Measurements from ENCODE around the gene NRTN. TPM values are rescaled to one million over a fixed set of nuclear protein-coding genes. Genes with fewer than 3 reads are reported as not detected.
A peak's percentile ranks its signal among the peaks of the same experiment; 100 is the strongest.

The NRTN gene
- polyA plus RNA-seq, 1 donor from 2014 or later = 0.62 TPM

- H3K27me3 ChIP-seq (ENCODE audit: insufficient read depth, low read depth, low read length) = peaks cover 32% of the 10 kb centered on the region
Measured at GRCh38 chr19:5803441-5803751, 1.5 kb upstream of the NRTN start.

GRCh38 chr19:5803752-5804515 lies 933 bp upstream of the NRTN start:
- Histone ChIP-seq H3K9me2 (ENCODE audit: insufficient read depth, low read length) (no peaks in the 10 kb centered on the region), H4K20me1 (ENCODE audit: insufficient read depth) (no peaks in the 10 kb centered on the region), H3K4me3 (ENCODE audit: low read length) (no peak overlapping the region), H3K36me3 (ENCODE audit: insufficient read depth, low read length) (no peaks in the 10 kb centered on the region), H3K9ac (ENCODE audit: low read length) (no peak overlapping the region), H2AFZ (ENCODE audit: low read depth, low read length) (no peak overlapping the region), H3K27ac (ENCODE audit: low read length) (no peak overlapping the region), H3K27me3 (ENCODE audit: insufficient read depth, low read depth, low read length) (peaks cover 32% of the 10 kb centered on the region), H3K79me2 (replicated peaks; ENCODE audit: insufficient read depth, low read length) (no peaks in the 10 kb centered on the region), H3K4me2 (ENCODE audit: low read length) (no peak overlapping the region), H3F3A (ENCODE audit: insufficient read depth, low read length, poor library complexity, severe bottlenecking) (no peaks in the 10 kb centered on the region), H3K9me3 (ENCODE audit: low read length) (no peaks in the 10 kb centered on the region)
- TF ChIP-seq EP300 (conservative IDR thresholded peaks at IDR 0.05; ENCODE audit: poor library complexity, severe bottlenecking) = no peak
- no peak for TF ChIP-seq POLR2AphosphoS5 (IDR thresholded peaks at IDR 0.05)
- TF ChIP-seq, protein P1, sequence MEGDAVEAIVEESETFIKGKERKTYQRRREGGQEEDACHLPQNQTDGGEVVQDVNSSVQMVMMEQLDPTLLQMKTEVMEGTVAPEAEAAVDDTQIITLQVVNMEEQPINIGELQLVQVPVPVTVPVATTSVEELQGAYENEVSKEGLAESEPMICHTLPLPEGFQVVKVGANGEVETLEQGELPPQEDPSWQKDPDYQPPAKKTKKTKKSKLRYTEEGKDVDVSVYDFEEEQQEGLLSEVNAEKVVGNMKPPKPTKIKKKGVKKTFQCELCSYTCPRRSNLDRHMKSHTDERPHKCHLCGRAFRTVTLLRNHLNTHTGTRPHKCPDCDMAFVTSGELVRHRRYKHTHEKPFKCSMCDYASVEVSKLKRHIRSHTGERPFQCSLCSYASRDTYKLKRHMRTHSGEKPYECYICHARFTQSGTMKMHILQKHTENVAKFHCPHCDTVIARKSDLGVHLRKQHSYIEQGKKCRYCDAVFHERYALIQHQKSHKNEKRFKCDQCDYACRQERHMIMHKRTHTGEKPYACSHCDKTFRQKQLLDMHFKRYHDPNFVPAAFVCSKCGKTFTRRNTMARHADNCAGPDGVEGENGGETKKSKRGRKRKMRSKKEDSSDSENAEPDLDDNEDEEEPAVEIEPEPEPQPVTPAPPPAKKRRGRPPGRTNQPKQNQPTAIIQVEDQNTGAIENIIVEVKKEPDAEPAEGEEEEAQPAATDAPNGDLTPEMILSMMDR (IDR thresholded peaks at IDR 0.05; ENCODE audit: poor library complexity, severe bottlenecking) = peak; percentile 75
- no peak for TF ChIP-seq EZH2 (IDR thresholded peaks at IDR 0.05; ENCODE audit: borderline replicate concordance, insufficient read depth, low read length, poor library complexity, severe bottlenecking)
- peak; percentile 51 for TF ChIP-seq SMC3 (conservative IDR thresholded peaks at IDR 0.05; ENCODE audit: poor library complexity)
- TF ChIP-seq RAD21 (conservative IDR thresholded peaks at IDR 0.05) = peak; percentile 46
- no peak for TF ChIP-seq TAF1 (IDR thresholded peaks at IDR 0.05; ENCODE audit: low read depth)
- TF ChIP-seq MXI1 (conservative IDR thresholded peaks at IDR 0.05; ENCODE audit: poor library complexity, severe bottlenecking) = no peak
- TF ChIP-seq, protein P2, sequence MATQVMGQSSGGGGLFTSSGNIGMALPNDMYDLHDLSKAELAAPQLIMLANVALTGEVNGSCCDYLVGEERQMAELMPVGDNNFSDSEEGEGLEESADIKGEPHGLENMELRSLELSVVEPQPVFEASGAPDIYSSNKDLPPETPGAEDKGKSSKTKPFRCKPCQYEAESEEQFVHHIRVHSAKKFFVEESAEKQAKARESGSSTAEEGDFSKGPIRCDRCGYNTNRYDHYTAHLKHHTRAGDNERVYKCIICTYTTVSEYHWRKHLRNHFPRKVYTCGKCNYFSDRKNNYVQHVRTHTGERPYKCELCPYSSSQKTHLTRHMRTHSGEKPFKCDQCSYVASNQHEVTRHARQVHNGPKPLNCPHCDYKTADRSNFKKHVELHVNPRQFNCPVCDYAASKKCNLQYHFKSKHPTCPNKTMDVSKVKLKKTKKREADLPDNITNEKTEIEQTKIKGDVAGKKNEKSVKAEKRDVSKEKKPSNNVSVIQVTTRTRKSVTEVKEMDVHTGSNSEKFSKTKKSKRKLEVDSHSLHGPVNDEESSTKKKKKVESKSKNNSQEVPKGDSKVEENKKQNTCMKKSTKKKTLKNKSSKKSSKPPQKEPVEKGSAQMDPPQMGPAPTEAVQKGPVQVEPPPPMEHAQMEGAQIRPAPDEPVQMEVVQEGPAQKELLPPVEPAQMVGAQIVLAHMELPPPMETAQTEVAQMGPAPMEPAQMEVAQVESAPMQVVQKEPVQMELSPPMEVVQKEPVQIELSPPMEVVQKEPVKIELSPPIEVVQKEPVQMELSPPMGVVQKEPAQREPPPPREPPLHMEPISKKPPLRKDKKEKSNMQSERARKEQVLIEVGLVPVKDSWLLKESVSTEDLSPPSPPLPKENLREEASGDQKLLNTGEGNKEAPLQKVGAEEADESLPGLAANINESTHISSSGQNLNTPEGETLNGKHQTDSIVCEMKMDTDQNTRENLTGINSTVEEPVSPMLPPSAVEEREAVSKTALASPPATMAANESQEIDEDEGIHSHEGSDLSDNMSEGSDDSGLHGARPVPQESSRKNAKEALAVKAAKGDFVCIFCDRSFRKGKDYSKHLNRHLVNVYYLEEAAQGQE (IDR thresholded peaks at IDR 0.05; ENCODE audit: borderline replicate concordance) = no peak

More at GRCh38 chr19:5803441-5803751, 1.5 kb upstream of the NRTN start:
- no peaks in the 10 kb centered on the region for H3K79me2 ChIP-seq (replicated peaks; ENCODE audit: insufficient read depth, low read length)
- no peak overlapping the region for H3K27ac ChIP-seq (ENCODE audit: low read length)
- H2AFZ ChIP-seq (ENCODE audit: low read depth, low read length) = no peak overlapping the region
- H3F3A ChIP-seq (ENCODE audit: insufficient read depth, low read length, poor library complexity, severe bottlenecking) = no peaks in the 10 kb centered on the region
- no peaks in the 10 kb centered on the region for H4K20me1 ChIP-seq (ENCODE audit: insufficient read depth)
- no peak for TF ChIP-seq POLR2AphosphoS5 (IDR thresholded peaks at IDR 0.05)
- TF ChIP-seq, protein P1 (IDR thresholded peaks at IDR 0.05; ENCODE audit: poor library complexity, severe bottlenecking) = no peak
- TF ChIP-seq, protein P2 (IDR thresholded peaks at IDR 0.05; ENCODE audit: borderline replicate concordance) = no peak
- no peak for TF ChIP-seq RAD21 (conservative IDR thresholded peaks at IDR 0.05)
- no peak for TF ChIP-seq EP300 (conservative IDR thresholded peaks at IDR 0.05; ENCODE audit: poor library complexity, severe bottlenecking)
- TF ChIP-seq MXI1 (conservative IDR thresholded peaks at IDR 0.05; ENCODE audit: poor library complexity, severe bottlenecking) = no peak
- no peak for TF ChIP-seq EZH2 (IDR thresholded peaks at IDR 0.05; ENCODE audit: borderline replicate concordance, insufficient read depth, low read length, poor library complexity, severe bottlenecking)
- no peak for TF ChIP-seq SMC3 (conservative IDR thresholded peaks at IDR 0.05; ENCODE audit: poor library complexity)
- no peak for TF ChIP-seq TAF1 (IDR thresholded peaks at IDR 0.05; ENCODE audit: low read depth)
- no peaks in the 10 kb centered on the region for H3K36me3 ChIP-seq (ENCODE audit: insufficient read depth, low read length)
- H3K9me3 ChIP-seq (ENCODE audit: low read length) = no peaks in the 10 kb centered on the region
- H3K9ac ChIP-seq (ENCODE audit: low read length) = no peak overlapping the region
- H3K4me2 ChIP-seq (ENCODE audit: low read length) = no peak overlapping the region
- H3K4me3 ChIP-seq (ENCODE audit: low read length) = no peak overlapping the region
- no peaks in the 10 kb centered on the region for H3K9me2 ChIP-seq (ENCODE audit: insufficient read depth, low read length)
